Omental fat pad (tissue), 4 donors: ENCODE measurements around the gene HAPLN2. TPM values are rescaled to one million over a fixed set of nuclear protein-coding genes. Genes with fewer than 3 reads are reported as not detected.

Experiments
- ATAC-seq: fragments of 150-250 bp; one replicate; pipeline ENCODE4 v1.9.1; 2016; ENCODE audit warnings: mild to moderate bottlenecking, moderate library complexity; ENCODE audit not compliant: low FRiP score
- DNase-seq: peaks from one replicate; pipeline ENCODE4 v3.0.0-alpha.2; 2019; ENCODE audit warnings: low spot score
- CTCF ChIP-seq, 3 donors: fragments of 450-650 bp; IDR thresholded peaks; one replicate each; pipeline ENCODE4 v1.5.1; 2016 to 2017; ENCODE audit warnings: antibody characterized with exemption in 3 of 3, mild to moderate bottlenecking in 3 of 3, moderate library complexity in 2 of 3
- total RNA-seq, 4 donors: library from RNA; depleted of rRNA; stranded (reverse); fragments of >200 nt; gene quantifications; one replicate each; pipeline ENCODE4 v1.1.0, GENCODE V29; 2016

The HAPLN2 gene
- total RNA-seq, 4 donors from 2014 or later: 2.8 TPM; not detected in 3

DNA sequence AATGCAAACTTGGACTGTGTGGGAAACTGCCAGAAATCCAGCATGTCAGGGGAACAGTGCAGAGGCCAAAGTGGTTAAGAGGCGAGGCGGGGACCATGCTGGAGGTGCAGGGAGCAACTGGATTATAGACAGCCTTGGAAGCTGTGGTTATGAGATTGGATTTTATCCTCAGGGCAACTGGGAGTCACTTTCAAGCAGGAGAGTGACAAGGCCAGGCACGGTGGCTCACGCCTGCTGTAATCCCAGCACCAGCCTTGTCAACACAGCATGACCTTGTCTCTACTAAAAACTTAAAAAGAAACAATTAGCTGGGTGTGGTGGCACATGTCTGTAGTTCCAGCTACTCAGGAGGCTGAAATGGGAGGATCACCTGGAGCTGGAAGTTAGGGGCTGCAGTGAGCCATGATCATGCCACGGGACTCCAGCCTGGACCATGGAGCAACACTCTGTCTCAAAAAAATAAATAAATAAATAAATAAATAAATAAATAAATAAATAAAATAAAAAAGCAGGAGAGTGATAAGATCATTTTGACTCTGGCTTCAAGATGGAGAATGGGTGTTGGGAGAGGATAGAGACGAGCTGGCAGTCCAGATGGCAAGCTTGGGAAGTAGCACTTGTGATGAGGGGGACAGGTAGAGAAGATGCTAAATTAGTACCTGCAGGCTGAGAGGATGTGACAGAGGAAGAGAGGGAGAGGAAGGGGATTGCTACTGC lies 3.5 kb downstream of the HAPLN2 start:
- DNase-seq: no peak
- no peak for TF ChIP-seq CTCF (IDR thresholded peaks at IDR 0.05)
- ATAC-seq: no peak

GRCh38 chr1:156623946-156624813 lies 5.0 kb downstream of the HAPLN2 start:
- ATAC-seq (peak; percentile 39), DNase-seq (no peak)
- no peak for TF ChIP-seq CTCF (IDR thresholded peaks at IDR 0.05)

DNA sequence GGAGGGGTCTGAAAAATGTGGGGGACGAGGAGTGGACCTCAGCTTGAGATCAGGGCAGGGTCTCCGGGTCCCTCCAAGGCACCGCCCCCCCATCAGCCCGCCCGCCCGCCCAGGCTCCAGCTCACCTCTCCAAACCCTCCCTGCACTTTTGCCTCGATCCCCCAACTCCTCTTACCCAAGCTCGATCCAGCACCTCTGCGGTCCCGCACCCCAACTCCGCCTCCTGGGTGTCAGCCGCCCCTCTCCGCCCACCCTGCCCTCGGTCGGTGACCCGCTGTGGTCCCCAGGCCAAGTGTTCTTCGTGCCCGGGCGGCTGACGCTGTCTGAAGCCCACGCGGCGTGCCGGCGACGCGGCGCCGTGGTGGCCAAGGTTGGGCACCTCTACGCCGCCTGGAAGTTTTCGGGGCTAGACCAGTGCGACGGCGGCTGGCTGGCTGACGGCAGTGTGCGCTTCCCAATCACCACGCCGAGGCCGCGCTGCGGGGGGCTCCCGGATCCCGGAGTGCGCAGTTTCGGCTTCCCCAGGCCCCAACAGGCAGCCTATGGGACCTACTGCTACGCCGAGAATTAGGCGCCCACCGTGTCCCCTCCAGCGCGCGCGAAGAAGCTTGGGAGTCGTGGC lies 5.7 kb downstream of the HAPLN2 start:
- DNase-seq (no peak), ATAC-seq (no peak)
- no peak for TF ChIP-seq CTCF (IDR thresholded peaks at IDR 0.05)

DNA sequence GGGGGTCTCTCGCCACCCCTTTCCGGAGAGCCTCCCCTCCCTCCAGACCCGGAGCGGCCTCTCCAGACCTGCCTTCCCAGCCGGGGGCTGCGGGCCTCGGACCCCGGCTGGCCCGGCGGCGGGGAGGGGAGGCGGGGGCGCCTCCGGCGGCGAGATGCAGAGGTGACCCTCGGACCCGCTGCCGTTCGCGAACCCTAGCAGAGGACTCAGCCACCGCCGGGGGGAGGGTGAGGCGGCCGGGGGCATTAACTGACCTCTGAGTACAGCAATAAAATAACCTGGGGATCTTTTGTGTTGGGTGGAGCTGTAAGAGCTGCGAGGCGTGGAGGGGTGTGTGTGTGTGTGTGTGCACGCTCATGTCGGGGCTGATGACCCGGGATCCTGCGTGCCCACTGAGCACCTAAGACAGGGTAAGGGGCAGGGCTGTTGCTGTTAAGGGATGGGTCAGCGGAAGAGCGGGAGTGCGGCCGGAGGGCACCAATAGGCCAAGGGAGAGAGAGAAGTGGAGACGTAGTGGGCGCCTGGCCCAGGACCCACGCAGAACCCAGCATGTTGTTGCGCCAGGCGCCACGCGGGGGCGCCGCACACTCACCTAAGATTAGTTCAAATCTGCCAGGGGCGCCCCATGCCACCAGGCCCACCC lies 6.3 kb downstream of the HAPLN2 start:
- ATAC-seq: peak; percentile 67
- peak in 1 of 3 donors; percentile 61 for TF ChIP-seq CTCF (IDR thresholded peaks at IDR 0.05)
- peak; percentile 56 for DNase-seq

- no peak for TF ChIP-seq CTCF (IDR thresholded peaks at IDR 0.05)
- DNase-seq (no peak), ATAC-seq (no peak)
These were observed 6.8 kb downstream of the HAPLN2 start for GRCh38 chr1:156626079-156626438.

DNA sequence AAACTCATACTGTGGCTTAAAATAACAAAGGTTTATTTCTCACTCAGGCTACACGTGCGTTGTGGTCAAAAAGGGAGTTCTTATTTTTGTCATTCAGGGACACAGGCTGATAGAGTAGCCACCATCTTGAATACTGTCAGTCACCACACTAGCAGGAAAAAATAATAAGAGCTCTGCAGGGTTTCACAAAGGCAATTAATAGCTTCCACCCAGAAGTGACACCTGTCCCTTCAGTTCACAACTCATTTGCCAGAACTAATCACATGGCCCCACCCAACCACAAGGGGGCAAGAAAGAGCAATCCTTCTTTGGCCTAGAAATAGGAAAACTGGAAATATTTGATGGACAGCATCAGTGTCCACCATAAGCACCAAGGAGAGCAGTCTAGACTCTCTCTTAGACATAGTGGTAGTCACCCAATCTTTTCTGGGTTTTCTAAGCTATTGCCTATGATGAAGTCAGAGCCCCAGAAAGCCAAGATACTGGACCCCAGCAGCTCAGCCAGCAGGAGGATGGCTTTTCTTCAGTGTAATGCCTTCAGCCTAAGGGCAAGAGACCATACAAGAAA lies 8.2 kb downstream of the HAPLN2 start:
- no peak for TF ChIP-seq CTCF (IDR thresholded peaks at IDR 0.05)
- no peak for ATAC-seq
- no peak for DNase-seq
